RWPE2 (cell line): ENCODE results near the gene NELFB.
"Not testable (repeated sequence)": the region's sequence is repeated elsewhere in the genome, so short reads cannot be mapped to it uniquely, and the experiment has no call there.

Experiments used
- ATAC-seq: fragments of 200-7000 bp; cut with Tn5 transposase; 3 replicates; pipeline ENCODE4 v1.9.1; 2021; ENCODE audit warnings: low read depth
- DNase-seq: peaks from one replicate; pipeline ENCODE4 v3.0.0-alpha.2; 2020; ENCODE audit warnings: low spot score
- H3K27ac ChIP-seq: fragments of 450-650 bp; 2 replicates; pipeline ENCODE4 v1.5.1; 2017; ENCODE audit warnings: mild to moderate bottlenecking; ENCODE audit not compliant: poor library complexity, severe bottlenecking
- H3K27me3 ChIP-seq: fragments of 250-450 bp; sonication (Bioruptor Pico); 2 replicates; pipeline ENCODE4 v1.5.1; 2021; ENCODE audit warnings: mild to moderate bottlenecking, moderate library complexity; ENCODE audit not compliant: insufficient read depth, poor library complexity, severe bottlenecking
- H3K36me3 ChIP-seq: fragments of 250-450 bp; sonication (Bioruptor Pico); 2 replicates; pipeline ENCODE4 v1.5.1; 2020; ENCODE audit warnings: low read depth, mild to moderate bottlenecking, moderate library complexity
- H3K4me1 ChIP-seq: fragments of 250-450 bp; sonication (Bioruptor Pico); 2 replicates; pipeline ENCODE4 v1.5.1; 2021; ENCODE audit warnings: mild to moderate bottlenecking, moderate library complexity; ENCODE audit not compliant: insufficient read depth, poor library complexity, severe bottlenecking
- H3K4me3 ChIP-seq: fragments of 250-450 bp; sonication (Bioruptor Pico); 2 replicates; pipeline ENCODE4 v1.5.1; 2021; ENCODE audit warnings: mild to moderate bottlenecking, moderate library complexity; ENCODE audit not compliant: severe bottlenecking
- H3K9me3 ChIP-seq: fragments of 250-450 bp; sonication (Bioruptor Pico); 2 replicates; pipeline ENCODE4 v1.5.1; 2021; ENCODE audit warnings: mild to moderate bottlenecking, moderate library complexity; ENCODE audit not compliant: severe bottlenecking
- CTCF ChIP-seq: fragments of 450-650 bp; IDR thresholded peaks from one replicate; pipeline ENCODE4 v1.5.1; 2017; ENCODE audit warnings: mild to moderate bottlenecking, moderate library complexity; ENCODE audit not compliant: poor library complexity, severe bottlenecking

The NELFB gene

GRCh38 chr9:137256362-137256761 is 1.2 kb downstream of the NELFB start:
- peaks cover 7% of the 10 kb centered on the region for H3K4me1 ChIP-seq

DNA sequence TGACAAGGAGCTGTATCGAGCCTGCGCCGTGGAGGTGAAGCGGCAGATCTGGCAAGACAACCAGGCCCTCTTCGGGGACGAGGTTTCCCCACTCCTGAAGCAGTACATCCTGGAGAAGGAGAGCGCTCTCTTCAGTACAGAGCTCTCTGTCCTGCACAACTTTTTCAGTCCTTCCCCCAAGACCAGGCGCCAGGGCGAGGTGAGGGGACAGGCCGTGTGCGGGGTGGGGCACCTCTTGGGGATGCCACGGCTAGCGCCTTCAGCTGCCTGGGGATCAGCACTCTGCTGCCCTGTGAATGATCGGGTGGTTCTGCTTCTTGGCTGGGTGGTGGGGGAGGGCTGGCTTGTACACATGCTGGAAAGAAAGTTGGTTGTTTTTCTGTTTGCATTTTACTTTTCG is 1.7 kb downstream of the NELFB start:
- no peak for DNase-seq
- Histone ChIP-seq H3K9me3 (no peaks in the 10 kb centered on the region), H3K4me1 (peaks cover 7% of the 10 kb centered on the region), H3K4me3 (no peak overlapping the region), H3K36me3 (peaks cover 36% of the 10 kb centered on the region), H3K27me3 (no peaks in the 10 kb centered on the region), H3K27ac (no peak overlapping the region)
- no peak for TF ChIP-seq CTCF
- ATAC-seq: no peak

More at GRCh38 chr9:137256362-137256761, 1.2 kb downstream of the NELFB start:
- Histone ChIP-seq H3K27me3 (no peaks in the 10 kb centered on the region), H3K36me3 (peaks cover 31% of the 10 kb centered on the region), H3K27ac (no peak overlapping the region), H3K4me3 (peak overlapping the region; percentile 99), H3K9me3 (no peaks in the 10 kb centered on the region)
- ATAC-seq (no peak), DNase-seq (no peak)
- TF ChIP-seq CTCF: no peak

DNA sequence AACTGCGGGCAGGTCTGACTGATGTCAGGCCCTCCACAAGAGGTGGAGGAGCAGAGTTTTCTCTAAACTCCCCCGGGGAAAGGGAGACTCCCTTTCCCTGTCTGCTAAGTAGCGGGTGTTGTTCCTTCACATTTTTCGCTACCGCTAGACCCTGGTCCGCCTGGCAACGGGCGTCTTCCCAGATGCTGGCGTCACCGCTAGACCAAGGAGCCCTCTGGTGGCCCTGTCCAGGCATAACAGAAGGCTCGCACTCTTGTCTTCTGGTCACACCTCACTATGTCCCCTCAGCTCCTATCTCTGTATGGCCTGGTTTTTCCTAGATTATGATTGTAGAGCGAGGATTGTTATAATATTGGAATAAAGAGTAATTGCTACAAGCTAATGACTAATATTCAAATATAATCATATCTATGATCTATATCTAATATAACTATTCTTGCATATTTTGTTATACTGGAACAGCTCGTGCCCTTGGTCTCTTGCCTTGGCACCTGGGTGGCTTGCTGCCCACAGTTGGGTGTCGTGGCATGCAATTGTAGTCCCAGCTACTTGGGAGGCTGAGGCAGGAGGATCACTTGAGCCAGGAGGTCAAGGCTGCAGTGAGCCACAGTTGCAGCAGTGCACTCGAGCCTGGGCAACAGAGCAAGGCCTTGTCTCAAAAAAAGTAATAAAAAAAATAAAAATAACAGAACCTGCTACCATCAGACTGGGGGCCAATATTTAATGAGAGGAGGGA is 7.2 kb downstream of the NELFB start:
- peaks cover 69% of the 10 kb centered on the region for H3K36me3 ChIP-seq
- not testable (repeated sequence) for H3K4me1 ChIP-seq, H3K4me3 ChIP-seq, H3K9me3 ChIP-seq, H3K27ac ChIP-seq, DNase-seq, H3K27me3 ChIP-seq, ATAC-seq
- TF ChIP-seq CTCF: peak; percentile 70

GRCh38 chr9:137262909-137263285 is 7.8 kb downstream of the NELFB start:
- Histone ChIP-seq H3K27ac (no peak overlapping the region), H3K9me3 (no peaks in the 10 kb centered on the region), H3K4me3 (no peak overlapping the region), H3K27me3 (no peaks in the 10 kb centered on the region), H3K36me3 (peaks cover 71% of the 10 kb centered on the region), H3K4me1 (no peaks in the 10 kb centered on the region)
- DNase-seq (no peak), ATAC-seq (no peak)
- no peak for TF ChIP-seq CTCF

GRCh38 chr9:137263506-137263905 is 8.4 kb downstream of the NELFB start:
- Histone ChIP-seq H3K4me1 (no peaks in the 10 kb centered on the region), H3K27me3 (no peaks in the 10 kb centered on the region), H3K36me3 (peaks cover 70% of the 10 kb centered on the region), H3K27ac (no peak overlapping the region), H3K9me3 (no peaks in the 10 kb centered on the region), H3K4me3 (no peak overlapping the region)
- no peak for TF ChIP-seq CTCF
- DNase-seq (peak; percentile 36), ATAC-seq (no peak)
